HCT116 (cell line): ENCODE measurements around the gene C19orf44. TPM values are rescaled to one million over a fixed set of nuclear protein-coding genes. Genes with fewer than 3 reads are reported as not detected.

ENCODE experiments used
- ATAC-seq: fragments of 200-7000 bp; cut with Tn5 transposase; 2 replicates; pipeline ENCODE4 v1.9.1; 2020; ENCODE audit warnings: mild to moderate bottlenecking, moderate library complexity
- BruUV-seq: library from RNA; stranded (reverse); fragments of 400-500 nt; replicated peaks from 2 replicates; lab custom pipeline; 2021; lab: Mats Ljungman, UMichigan
- CTCF ChIA-PET: fragments of 300-600 bp; sonication (Branson Sonifier 250); formaldehyde crosslinking; loops from one replicate; lab custom pipeline; 2021; ENCODE audit warnings: antibody characterized with exemption; lab: Charles Lee
- POLR2A ChIA-PET: fragments of 300-600, 350-600 bp; sonication (Branson Sonifier 250); formaldehyde crosslinking; loops from one replicate; lab custom pipeline; 2021; ENCODE audit warnings: antibody characterized with exemption; lab: Charles Lee
- RAD21 ChIA-PET, 2 experiments: fragments of 300-600 bp; sonication (Branson Sonifier 250); formaldehyde crosslinking; loops; one replicate each; lab custom pipeline; 2023; ENCODE audit warnings: low total read pairs in 2 of 2; ENCODE audit not compliant: uncharacterized antibody in 2 of 2, unreplicated experiment in 2 of 2, low non-redundant PET in 1 of 2; lab: Charles Lee
- DNase-seq: peaks from one replicate; pipeline ENCODE4 v3.0.0-alpha.2; 2010; ENCODE audit warnings: low read depth, low spot score
- H2AFZ ChIP-seq: fragments of 200-600 bp; shearing (Covaris generic), sonication (generic); 2 replicates; pipeline ENCODE4 v1.6.1; 2017; ENCODE audit warnings: low read depth, mixed run types, mixed read lengths, antibody characterized with exemption, low read length; ENCODE audit not compliant: poor library complexity, severe bottlenecking
- H3K27ac ChIP-seq: 2 replicates; pipeline ENCODE4 v1.5.1; 2012; ENCODE audit warnings: low read depth, low read length
- H3K27me3 ChIP-seq: fragments of 200-600 bp; sonication (generic); 2 replicates; pipeline ENCODE4 v1.6.1; 2016; ENCODE audit warnings: mixed run types, low read length, mixed read lengths; ENCODE audit not compliant: insufficient read depth
- H3K36me3 ChIP-seq, 2 experiments: fragments of 200-500 bp in 1 of 2; fragments of 200-600 bp in 1 of 2; sonication (Bioruptor generic) in 1 of 2; sonication (generic) in 1 of 2; 2 replicates each; pipeline versions ENCODE4 v1.5.1 to v1.6.1; 2014 to 2016; ENCODE audit warnings: low read length in 2 of 2, inconsistent platforms in 1 of 2, mixed read lengths in 1 of 2, mixed run types in 1 of 2; ENCODE audit not compliant: insufficient read depth in 2 of 2, control insufficient read depth in 1 of 2
- H3K4me1 ChIP-seq, 2 experiments: fragments of 200-600 bp in 1 of 2; sonication (generic) in 1 of 2; 2 replicates each; pipeline versions ENCODE4 v1.5.1 to v1.6.1; 2012 to 2017; ENCODE audit warnings: low read length in 2 of 2, inconsistent platforms in 1 of 2, mild to moderate bottlenecking in 1 of 2, mixed read lengths in 1 of 2, mixed run types in 1 of 2, moderate library complexity in 1 of 2; ENCODE audit not compliant: insufficient read depth in 2 of 2, control insufficient read depth in 1 of 2
- H3K4me2 ChIP-seq: fragments of 200-600 bp; sonication (generic); 2 replicates; pipeline ENCODE4 v1.6.1; 2017; ENCODE audit warnings: mixed run types, low read length, mixed read lengths
- H3K4me3 ChIP-seq, 2 experiments: fragments of 200-600 bp in 1 of 2; sonication (generic) in 1 of 2; replicated peaks in 1 of 2; 2 replicates each; pipeline ENCODE4 v1.5.1; 2011 to 2016; ENCODE audit warnings: low read length in 2 of 2, control low read depth in 1 of 2, low read depth in 1 of 2, mild to moderate bottlenecking in 1 of 2, mixed read lengths in 1 of 2, mixed run types in 1 of 2
- H3K79me2 ChIP-seq: fragments of 200-600 bp; sonication (generic); 2 replicates; pipeline ENCODE4 v1.6.1; 2017; ENCODE audit warnings: mild to moderate bottlenecking, mixed run types, low read length, moderate library complexity, mixed read lengths; ENCODE audit not compliant: insufficient read depth
- H3K9ac ChIP-seq: fragments of 200-600 bp; sonication (generic); 2 replicates; pipeline ENCODE4 v1.6.1; 2016; ENCODE audit warnings: low read length, mixed read lengths
- H3K9me2 ChIP-seq: fragments of 200-600 bp; sonication (generic), shearing (Covaris generic); 2 replicates; pipeline ENCODE4 v1.6.1; 2017; ENCODE audit warnings: mixed run types, mild to moderate bottlenecking, moderate library complexity; ENCODE audit not compliant: insufficient read depth
- H3K9me3 ChIP-seq, 2 experiments: fragments of 200-500 bp in 1 of 2; fragments of 200-600 bp in 1 of 2; sonication (Bioruptor generic) in 1 of 2; sonication (generic) in 1 of 2; 2 replicates each; pipeline ENCODE4 v1.6.1; 2014 to 2017; ENCODE audit warnings: low read length in 2 of 2, mixed read lengths in 2 of 2, inconsistent platforms in 1 of 2, low read depth in 1 of 2, mild to moderate bottlenecking in 1 of 2, mixed run types in 1 of 2, moderate library complexity in 1 of 2; ENCODE audit not compliant: control insufficient read depth in 1 of 2, insufficient read depth in 1 of 2
- H4K20me1 ChIP-seq: fragments of 200-600 bp; sonication (generic), shearing (Covaris generic); 2 replicates; pipeline ENCODE4 v1.6.1; 2017; ENCODE audit warnings: mixed run types, mild to moderate bottlenecking, moderate library complexity; ENCODE audit not compliant: insufficient read depth
- CBX3 ChIP-seq: IDR thresholded peaks from 2 replicates; pipeline ENCODE4 v1.6.1; 2012; ENCODE audit warnings: low read depth
- ELF1 ChIP-seq: IDR thresholded peaks from 2 replicates; pipeline ENCODE4 v1.6.1; 2012; ENCODE audit warnings: low read depth, borderline replicate concordance
- EZH2 ChIP-seq: fragments of 200-600 bp; sonication (generic); IDR thresholded peaks from 2 replicates; pipeline ENCODE4 v1.6.1; 2017; ENCODE audit warnings: antibody characterized with exemption, mixed run types
- EZH2phosphoT487 ChIP-seq: fragments of 200-600 bp; IDR thresholded peaks from 2 replicates; pipeline ENCODE4 v1.6.1; 2018; ENCODE audit warnings: antibody characterized with exemption, borderline replicate concordance
- JUND ChIP-seq: IDR thresholded peaks from 2 replicates; pipeline ENCODE4 v1.6.1; 2012
- RAD21 ChIP-seq: IDR thresholded peaks from 2 replicates; pipeline ENCODE4 v1.6.1; 2012; ENCODE audit warnings: low read depth, mild to moderate bottlenecking
- SIN3A ChIP-seq: IDR thresholded peaks from 2 replicates; pipeline ENCODE4 v1.6.1; 2012; ENCODE audit warnings: low read depth
- TCF7L2 ChIP-seq: IDR thresholded peaks from 2 replicates; pipeline ENCODE4 v1.7.0; 2011; ENCODE audit warnings: borderline replicate concordance, inconsistent platforms; ENCODE audit not compliant: insufficient read depth, insufficient read length; ENCODE audit errors: extremely low read depth
- ZNF274 ChIP-seq: fragments of 200-500 bp; sonication (Bioruptor generic); IDR thresholded peaks from 2 replicates; pipeline ENCODE4 v1.6.1; 2014; ENCODE audit warnings: mild to moderate bottlenecking, low read depth, low read length, inconsistent platforms
- intact Hi-C: fragments of 100-400 bp; cut with micrococcal nuclease; formaldehyde crosslinking; loops from 2 replicates; pipeline ENCODE4 v1.10.0; 2022
- total RNA-seq: library from RNA; stranded (reverse); gene quantifications from one replicate; pipeline ENCODE4 v1.2.1, GENCODE V29; 2021; ENCODE audit not compliant: unreplicated experiment
- TF ChIP-seq, protein P1 (sequence below): IDR thresholded peaks from 2 replicates; pipeline ENCODE4 v1.6.1; 2012; ENCODE audit warnings: low read depth
- TF ChIP-seq, protein P2 (sequence below): IDR thresholded peaks from 2 replicates; pipeline ENCODE4 v1.6.1; 2012
- TF ChIP-seq, protein P3 (sequence below): IDR thresholded peaks from 2 replicates; pipeline ENCODE4 v1.6.1; 2011; ENCODE audit warnings: mild to moderate bottlenecking, low read length, moderate library complexity; ENCODE audit not compliant: insufficient replicate concordance; ENCODE audit errors: extremely low read depth
- TF ChIP-seq, protein P4 (sequence below), 3 experiments: fragments of 200-600 bp in 1 of 3; sonication (generic) in 1 of 3; IDR thresholded peaks in 2 of 3; conservative IDR thresholded peaks in 1 of 3; 2 replicates each; pipeline ENCODE4 v1.5.1; 2012 to 2017; ENCODE audit warnings: low read depth in 2 of 3, low read length in 2 of 3, antibody characterized with exemption in 1 of 3, borderline replicate concordance in 1 of 3, control low read depth in 1 of 3, mild to moderate bottlenecking in 1 of 3, mixed read lengths in 1 of 3, mixed run types in 1 of 3, moderate library complexity in 1 of 3; ENCODE audit not compliant: insufficient read depth in 1 of 3

The C19orf44 gene
- total RNA-seq, 1 experiment from 2014 or later, result 6.8 TPM

DNA sequence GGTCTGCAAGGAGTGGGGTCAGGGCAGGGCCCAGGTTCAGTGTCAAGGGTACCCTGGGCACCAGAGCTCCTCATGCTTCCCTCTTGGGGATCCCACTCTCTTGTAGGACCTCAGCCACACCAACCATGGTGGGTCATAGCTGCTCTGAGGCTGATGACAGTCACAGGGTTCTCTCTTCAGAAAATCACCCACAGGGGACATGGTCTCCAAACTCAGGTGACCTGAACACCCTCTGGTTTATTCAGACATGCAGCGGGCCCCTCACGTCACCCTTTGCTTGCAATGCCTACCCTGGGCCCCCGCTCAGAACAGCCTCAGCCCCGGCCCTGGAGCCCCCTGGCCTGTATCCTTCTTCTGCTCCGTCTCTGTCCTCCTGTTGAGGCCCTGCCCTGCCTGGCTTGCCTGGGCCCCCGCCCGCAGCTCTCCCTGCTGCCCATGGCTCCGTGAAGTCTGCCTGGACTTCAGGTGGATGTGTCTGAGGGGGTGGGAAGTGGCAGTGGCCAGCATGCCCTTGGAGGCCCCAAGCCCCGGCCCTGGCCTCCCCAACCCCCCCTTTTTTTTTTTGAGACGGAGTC is 25.6 kb downstream of the C19orf44 start:
- H3K4me2 ChIP-seq, result no peak overlapping the region
- TF ChIP-seq ZNF274 (no peak), EZH2phosphoT487 (no peak), EZH2 (no peak), ELF1 (no peak), TCF7L2 (no peak), SIN3A (no peak), CBX3 (no peak), JUND (no peak), RAD21 (no peak)
- TF ChIP-seq, protein P1, sequence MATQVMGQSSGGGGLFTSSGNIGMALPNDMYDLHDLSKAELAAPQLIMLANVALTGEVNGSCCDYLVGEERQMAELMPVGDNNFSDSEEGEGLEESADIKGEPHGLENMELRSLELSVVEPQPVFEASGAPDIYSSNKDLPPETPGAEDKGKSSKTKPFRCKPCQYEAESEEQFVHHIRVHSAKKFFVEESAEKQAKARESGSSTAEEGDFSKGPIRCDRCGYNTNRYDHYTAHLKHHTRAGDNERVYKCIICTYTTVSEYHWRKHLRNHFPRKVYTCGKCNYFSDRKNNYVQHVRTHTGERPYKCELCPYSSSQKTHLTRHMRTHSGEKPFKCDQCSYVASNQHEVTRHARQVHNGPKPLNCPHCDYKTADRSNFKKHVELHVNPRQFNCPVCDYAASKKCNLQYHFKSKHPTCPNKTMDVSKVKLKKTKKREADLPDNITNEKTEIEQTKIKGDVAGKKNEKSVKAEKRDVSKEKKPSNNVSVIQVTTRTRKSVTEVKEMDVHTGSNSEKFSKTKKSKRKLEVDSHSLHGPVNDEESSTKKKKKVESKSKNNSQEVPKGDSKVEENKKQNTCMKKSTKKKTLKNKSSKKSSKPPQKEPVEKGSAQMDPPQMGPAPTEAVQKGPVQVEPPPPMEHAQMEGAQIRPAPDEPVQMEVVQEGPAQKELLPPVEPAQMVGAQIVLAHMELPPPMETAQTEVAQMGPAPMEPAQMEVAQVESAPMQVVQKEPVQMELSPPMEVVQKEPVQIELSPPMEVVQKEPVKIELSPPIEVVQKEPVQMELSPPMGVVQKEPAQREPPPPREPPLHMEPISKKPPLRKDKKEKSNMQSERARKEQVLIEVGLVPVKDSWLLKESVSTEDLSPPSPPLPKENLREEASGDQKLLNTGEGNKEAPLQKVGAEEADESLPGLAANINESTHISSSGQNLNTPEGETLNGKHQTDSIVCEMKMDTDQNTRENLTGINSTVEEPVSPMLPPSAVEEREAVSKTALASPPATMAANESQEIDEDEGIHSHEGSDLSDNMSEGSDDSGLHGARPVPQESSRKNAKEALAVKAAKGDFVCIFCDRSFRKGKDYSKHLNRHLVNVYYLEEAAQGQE, result no peak
- TF ChIP-seq, protein P2, sequence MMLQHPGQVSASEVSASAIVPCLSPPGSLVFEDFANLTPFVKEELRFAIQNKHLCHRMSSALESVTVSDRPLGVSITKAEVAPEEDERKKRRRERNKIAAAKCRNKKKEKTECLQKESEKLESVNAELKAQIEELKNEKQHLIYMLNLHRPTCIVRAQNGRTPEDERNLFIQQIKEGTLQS, result no peak
- TF ChIP-seq, protein P3, sequence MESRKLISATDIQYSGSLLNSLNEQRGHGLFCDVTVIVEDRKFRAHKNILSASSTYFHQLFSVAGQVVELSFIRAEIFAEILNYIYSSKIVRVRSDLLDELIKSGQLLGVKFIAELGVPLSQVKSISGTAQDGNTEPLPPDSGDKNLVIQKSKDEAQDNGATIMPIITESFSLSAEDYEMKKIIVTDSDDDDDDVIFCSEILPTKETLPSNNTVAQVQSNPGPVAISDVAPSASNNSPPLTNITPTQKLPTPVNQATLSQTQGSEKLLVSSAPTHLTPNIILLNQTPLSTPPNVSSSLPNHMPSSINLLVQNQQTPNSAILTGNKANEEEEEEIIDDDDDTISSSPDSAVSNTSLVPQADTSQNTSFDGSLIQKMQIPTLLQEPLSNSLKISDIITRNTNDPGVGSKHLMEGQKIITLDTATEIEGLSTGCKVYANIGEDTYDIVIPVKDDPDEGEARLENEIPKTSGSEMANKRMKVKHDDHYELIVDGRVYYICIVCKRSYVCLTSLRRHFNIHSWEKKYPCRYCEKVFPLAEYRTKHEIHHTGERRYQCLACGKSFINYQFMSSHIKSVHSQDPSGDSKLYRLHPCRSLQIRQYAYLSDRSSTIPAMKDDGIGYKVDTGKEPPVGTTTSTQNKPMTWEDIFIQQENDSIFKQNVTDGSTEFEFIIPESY, result no peak
- TF ChIP-seq, protein P4, sequence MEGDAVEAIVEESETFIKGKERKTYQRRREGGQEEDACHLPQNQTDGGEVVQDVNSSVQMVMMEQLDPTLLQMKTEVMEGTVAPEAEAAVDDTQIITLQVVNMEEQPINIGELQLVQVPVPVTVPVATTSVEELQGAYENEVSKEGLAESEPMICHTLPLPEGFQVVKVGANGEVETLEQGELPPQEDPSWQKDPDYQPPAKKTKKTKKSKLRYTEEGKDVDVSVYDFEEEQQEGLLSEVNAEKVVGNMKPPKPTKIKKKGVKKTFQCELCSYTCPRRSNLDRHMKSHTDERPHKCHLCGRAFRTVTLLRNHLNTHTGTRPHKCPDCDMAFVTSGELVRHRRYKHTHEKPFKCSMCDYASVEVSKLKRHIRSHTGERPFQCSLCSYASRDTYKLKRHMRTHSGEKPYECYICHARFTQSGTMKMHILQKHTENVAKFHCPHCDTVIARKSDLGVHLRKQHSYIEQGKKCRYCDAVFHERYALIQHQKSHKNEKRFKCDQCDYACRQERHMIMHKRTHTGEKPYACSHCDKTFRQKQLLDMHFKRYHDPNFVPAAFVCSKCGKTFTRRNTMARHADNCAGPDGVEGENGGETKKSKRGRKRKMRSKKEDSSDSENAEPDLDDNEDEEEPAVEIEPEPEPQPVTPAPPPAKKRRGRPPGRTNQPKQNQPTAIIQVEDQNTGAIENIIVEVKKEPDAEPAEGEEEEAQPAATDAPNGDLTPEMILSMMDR (IDR thresholded peaks at IDR 0.05 in 2 of 3, conservative IDR thresholded peaks at IDR 0.05 in 1 of 3; ENCODE audit: borderline replicate concordance in 1 of 3, insufficient read depth in 1 of 3, low read depth in 2 of 3, low read length in 2 of 3), result no peak
- TF ChIP-seq, all 23 proteins: peak for 0
- ATAC-seq (no peak), DNase-seq (no peak)
- intact Hi-C loops, result no loop called here
- no TSS peak for BruUV-seq
- Histone ChIP-seq H3K9me2 (no peaks in the 10 kb centered on the region), H4K20me1 (no peaks in the 10 kb centered on the region), H3K79me2 (peaks cover 8% of the 10 kb centered on the region; the same call in 1 of the 2 replicates), H3K9me3 (no peaks in the 10 kb centered on the region), H3K4me3 (no peak overlapping the region), H2AFZ (no peak overlapping the region), H3K4me1 (no peaks in the 10 kb centered on the region), H3K27ac (no peak overlapping the region), H3K27me3 (no peaks in the 10 kb centered on the region), H3K9ac (no peak overlapping the region), H3K36me3 (peaks cover 46 to 78% of the 10 kb centered on the region in 2 experiments; a peak in 3 of 4 replicates)
- POLR2A ChIA-PET, result no interaction called here
- CTCF ChIA-PET, result no interaction called here
- RAD21 ChIA-PET, result interaction anchor here in 1 of 2 experiments (0.7 kb wide), 1 partner anchor 44 kb away, joined by 4 read pairs; no protein-coding TSS in a partner anchor
